COLO668 (cell line): ENCODE results near the gene FTO.

Experiments used
- DNase-seq: peaks from one replicate; lab custom pipeline; 2025; ENCODE audit not compliant: unreplicated experiment; lab: John Stamatoyannopoulos, UW

The FTO gene

DNA sequence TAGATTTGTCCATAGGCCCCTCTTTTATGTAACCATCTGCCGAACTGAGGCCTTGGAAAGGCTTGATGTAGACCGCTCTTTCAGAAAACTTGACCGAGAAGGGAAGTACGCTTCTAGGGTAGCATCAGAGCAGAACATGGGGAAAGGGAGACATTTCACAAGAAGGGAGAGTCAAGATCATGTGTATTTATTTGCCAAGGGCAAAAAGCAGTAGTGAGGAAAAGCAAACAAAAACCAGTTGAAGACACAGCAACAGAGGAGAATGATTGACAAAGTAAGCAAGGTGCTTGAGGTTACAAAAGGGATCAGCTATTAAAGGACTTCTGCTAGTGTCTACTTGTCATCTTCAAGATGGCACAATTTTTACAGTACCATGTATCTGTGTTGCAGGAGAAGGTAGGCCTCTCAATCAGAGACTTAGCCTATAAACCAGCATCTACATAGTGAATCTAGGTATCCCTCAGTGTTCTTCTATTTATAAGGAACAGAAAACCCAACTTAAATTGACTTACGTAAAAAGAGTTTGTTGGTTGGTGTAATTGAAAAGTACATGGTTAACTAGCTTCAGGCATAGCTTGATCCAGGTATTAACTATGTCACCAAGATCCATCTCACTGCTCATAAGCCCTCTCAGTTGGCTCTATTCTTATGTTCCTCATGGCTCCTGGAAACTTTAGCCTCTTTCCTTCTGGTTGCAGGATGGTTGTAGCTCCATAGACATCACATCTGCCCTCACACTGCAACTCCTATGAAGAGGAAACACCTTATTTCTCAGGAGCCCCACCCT, 294.3 kb downstream of the FTO start:
- DNase-seq = no peak

DNA sequence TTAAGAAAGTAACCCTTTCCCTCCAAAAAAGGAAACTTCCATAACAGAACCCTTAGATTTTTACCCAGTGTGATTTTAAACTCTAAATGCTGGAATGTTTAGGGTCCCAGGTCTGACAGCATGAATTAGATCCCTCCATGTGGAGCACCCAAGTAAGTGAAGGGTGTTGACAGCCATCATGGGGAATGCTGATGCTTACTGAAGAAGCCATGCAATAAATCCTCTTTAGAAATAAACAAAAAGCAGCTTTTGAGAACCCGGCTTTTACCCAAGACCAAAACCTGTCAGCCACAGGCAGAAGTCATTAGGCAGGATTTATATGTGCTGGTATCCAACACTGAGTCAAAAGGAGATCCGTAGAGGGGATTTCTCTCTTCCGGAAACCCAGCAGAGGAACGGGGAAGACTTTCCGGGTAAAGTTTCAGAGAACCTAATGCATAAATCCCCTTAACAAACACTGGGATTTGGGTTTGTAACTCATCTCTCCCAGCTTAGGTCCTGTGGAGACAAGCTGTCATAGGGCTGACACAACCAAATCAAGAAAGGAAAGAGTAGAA, 295.1 kb downstream of the FTO start:
- no peak for DNase-seq

DNA sequence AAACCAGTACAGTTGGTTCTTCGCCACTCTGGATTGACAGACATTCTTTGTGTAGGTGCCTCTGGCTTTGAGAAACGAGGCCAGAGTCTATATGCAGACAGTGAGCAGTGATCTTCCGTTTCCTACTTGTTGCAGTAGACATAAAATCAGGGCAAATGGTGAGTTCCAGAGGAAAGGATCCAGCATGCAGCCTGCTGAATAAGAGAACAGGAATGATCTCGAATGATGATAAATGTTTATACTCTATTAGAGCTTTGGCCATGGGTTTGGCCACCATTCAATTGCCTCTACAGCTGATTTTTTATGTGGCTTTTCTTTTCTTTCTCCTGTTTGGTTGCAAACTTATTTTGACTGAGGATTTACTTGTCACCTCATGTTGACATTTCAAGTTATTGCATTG, 295.9 kb downstream of the FTO start:
- no peak for DNase-seq

DNA sequence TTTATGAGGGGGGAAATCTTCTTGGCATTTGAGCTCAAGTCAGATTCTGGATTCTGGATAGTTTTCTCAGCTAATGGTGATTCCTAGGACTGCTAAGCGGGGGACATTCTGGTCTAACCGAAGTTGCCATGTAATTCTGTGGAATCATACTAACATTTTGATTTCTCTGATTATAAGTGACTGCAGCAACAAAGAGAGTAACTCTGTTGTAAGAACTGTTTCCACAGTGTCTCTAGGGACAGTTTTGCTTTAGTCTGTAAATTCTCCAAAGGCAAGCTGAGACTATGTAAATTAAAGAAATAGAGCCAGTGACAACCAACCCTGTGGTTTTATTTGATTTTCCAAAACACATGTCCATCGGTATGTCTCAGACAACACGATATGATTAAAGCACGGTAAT, 296.4 kb downstream of the FTO start:
- DNase-seq = no peak

DNA sequence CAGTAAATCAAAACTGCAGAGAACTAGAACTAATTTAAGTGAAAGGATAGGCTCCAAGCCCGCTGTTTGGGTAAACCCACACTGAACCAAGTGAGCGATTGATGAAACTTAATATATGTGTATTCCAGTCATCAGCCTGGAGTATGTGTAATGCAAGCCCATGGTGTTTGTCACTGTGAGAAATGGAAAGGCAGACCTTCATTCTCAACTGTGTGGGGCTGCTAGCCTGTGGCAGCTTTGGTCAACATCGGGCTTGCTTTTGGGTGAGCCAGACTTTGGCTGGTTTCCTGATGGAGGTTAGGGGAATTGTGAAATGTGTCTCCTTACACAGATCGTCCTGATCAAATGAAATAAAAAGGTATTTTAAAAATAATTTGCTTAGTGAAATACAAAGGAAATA, 302.7 kb downstream of the FTO start:
- DNase-seq = no peak

DNA sequence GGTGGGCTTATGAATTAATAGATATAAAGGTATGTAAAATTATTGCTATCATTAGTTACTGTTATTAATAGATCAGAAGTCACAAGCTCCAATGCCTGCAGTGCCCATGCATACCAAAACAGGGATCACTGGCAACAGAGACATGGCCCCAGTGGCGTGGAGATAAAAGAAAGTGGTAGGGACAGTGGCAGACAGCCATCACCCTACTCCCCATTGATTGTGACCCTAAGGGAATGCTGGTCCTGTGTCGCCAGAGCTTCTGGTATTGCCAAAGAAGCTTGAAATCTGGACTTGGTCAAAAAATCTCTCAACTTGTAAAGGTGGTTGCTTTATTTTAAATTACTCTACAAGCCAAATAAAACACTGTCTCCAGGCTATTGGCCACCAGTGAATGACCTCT, 303.5 kb downstream of the FTO start:
- DNase-seq = no peak

DNA sequence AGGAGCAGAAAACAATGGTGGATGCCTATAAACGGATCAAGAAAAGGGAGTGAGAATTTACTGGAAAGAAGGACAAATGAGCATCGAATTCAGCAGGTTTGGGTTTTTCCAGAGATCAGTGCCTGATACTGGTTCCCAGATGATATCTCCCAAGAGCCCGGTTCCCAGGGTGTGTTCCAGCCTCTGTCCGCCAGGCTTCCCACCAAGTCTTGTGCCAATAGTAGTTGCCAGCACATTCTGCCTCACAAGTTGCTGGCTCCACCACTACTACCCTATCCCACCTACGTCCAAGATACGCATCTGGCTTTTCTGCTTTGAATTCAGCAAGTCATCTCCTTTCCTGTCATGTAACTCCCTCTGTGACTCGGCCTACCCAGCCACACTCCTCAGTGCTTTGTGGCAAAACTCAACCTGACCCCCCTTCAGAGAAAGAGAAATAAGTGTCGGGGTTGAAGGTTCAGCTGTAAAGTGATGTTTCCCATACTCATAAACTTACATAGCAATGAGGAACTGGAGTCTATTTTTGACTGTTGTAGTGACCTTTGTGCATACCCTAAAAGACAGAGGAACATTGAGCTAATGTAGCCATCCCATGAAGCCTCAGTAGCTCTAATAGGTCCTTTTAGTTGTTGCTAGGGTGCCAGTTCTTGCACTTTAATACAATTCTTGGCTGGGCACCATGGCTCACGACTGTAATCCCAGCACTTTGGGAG, 305.7 kb downstream of the FTO start:
- DNase-seq = no peak

DNA sequence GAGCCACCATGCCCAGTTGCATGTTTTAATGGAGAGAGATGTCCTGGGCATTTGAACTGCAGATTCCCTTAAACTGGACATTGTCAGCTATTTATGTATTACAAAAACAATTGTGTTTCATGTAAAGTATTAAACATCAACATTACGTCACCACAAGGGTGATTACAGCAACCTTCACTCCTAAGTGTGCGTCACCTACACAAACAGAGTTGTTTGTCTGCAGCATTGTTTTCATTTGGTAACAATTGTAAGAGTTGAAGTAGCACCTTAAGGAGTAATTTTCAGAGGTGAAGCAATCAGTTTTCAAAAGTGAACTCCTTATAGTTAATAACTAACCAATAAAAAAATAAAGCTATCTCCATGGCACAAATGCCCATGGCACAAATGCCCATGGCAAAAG, 311.2 kb downstream of the FTO start:
- no peak for DNase-seq

DNA sequence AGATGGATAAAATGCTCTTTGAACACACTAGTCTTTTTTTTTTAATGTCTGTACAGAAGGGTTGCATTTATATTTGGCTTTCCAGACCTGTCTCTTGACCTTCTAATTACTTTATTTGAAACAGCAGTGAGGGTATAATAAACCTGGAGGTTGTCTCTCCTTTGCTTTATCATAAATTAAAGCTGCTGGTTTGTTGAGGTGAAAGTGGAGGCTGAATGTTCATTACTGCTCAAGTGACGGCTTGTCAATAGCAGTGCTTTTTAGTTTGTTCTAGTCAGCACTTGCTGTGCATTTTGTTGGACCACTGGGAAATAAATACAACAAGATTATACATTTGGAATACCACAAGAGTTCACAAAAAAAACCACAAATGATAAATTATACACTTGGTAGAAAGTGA, 318.4 kb downstream of the FTO start:
- no peak for DNase-seq

DNA sequence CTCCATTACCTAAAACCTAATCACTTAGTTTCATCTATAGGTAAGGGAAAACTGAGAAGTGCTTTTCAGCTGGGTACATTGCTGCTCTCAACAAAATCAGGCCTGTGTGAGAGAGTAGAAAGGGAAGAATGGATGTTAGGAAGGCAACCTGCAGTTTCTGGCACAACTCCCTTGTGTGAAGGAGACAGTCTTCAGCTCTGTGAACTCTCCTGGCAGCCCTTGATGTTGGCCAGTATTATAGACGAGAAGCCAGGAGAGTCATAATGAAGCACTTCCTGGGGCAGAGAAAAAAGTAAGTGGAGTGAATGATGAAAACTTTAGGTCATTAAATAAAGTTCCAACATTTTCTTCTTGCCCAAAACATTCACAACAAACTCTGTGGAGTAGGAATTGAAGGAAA, 322.5 kb downstream of the FTO start:
- no peak for DNase-seq

DNA sequence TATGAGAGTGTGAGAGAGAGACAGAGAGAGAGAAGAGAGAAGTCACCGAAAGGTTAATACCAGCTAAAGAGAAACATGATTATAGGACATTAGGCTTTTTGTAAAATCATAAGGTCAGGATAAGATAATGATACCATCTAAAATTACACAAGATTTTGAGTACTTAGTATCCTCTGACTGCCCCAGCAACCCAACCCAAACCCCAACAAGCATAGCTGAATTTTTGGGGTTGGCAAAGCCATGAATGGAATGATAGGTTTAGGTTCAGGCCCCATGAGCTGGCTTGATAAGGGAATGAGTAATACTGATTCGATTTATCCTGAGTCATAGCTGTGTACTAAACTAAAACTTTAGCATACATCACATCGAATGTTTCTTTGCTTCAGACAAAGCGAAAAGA, 323.1 kb downstream of the FTO start:
- DNase-seq = no peak

DNA sequence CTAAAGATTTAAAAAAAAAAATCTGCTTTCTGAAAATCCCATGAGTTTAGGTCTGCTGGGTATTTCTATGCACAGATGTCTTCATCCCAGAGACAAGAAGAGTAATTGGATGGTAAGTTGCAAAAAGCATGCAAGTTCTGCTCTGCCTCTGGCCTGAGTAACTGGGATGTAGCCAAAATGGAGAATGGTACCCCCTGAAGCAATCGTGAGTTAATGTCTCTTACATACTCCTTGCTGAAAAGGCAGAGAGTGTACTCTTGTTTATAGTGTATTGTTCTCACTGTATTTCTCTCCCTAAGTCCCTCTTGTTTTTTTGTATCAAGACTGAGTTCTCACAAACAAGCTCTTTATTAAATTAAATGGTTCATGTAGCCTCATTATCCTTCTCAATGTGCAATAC, 323.6 kb downstream of the FTO start:
- DNase-seq = no peak

DNA sequence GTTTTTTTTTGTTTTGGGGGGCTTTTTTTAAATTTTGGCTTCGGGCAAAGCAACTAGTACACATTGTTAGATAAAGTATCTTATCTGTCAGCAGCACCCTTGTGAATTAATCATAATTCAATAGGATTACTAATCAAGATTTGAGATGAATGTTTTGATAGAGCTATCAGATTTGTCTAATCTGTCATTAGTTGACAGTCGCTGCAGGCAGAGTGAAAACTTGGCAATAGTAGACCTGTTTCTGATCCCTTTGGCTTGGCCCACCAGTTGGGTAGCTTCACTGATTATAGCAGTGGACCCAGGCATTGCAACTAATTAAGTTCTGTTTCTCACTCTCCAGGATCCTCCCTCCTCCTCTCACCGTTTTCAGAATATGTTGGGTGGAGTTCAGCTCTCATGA, 324.0 kb downstream of the FTO start:
- DNase-seq = no peak

DNA sequence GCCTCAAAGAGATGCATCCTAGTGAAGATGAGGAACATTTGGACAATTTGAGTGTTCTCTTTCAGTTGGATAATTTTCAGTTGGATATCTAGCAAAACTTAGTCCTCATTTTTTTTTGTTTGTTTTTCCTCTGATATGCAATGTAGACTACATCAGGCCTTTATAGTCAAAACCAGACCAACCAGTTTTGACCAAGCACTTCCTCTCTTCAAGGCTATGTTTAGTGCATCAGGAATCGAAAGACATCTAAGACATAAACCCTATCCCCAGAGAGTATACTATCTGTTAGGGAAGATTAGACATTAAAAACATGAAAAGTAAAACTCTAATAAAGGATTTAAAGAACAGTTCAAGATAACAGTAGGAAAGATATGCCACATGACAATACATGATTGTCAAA, 326.5 kb downstream of the FTO start:
- no peak for DNase-seq

DNA sequence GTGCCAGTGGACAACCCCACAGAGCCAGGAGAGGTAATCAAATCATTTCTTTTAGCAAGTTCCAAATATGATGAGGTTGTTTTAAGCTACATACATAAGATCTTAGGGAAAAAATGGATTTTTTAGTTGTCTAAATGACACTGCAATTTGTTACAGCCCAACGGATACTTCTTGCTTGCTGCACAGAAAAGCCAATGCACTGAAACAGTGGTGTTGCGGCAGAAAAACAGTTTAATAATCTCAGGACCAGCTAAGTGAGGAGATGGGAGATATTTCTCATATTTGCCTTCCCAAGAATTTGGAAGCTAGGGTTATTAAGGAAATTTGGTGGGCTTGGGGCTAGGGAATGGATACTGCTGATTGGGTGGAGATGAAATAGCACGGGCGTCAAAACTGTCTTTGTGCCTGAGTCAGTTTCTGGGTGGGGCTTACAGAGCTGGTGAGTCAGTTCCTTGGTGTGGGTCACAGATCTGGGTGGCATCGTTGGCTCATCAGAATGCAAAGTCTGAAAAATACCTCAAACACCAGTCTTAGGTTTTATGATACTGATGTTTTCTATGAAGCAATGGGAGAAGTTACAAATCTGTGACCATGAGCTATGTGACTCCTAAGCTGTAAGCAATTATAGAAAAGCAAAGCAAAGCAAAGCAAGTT, 327.3 kb downstream of the FTO start:
- no peak for DNase-seq

DNA sequence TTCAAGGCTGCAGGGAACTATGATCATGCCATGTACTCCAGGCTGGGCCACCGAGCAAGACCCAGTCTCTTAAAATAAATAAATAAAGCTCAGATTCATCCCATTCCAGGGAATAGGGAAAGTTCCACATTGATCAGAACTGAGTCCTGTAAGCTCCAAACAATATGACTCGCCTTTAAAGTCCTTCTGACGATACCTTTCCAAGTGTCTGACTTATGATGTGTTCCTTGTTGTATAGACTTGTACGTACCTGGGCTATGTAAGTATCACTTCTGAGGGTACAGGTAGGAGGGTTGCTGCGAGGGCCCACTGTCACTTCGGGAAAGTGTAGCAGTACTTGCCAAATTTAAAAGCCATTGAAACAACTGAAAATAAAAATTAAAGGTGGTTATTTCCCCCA, 329.8 kb downstream of the FTO start:
- no peak for DNase-seq

DNA sequence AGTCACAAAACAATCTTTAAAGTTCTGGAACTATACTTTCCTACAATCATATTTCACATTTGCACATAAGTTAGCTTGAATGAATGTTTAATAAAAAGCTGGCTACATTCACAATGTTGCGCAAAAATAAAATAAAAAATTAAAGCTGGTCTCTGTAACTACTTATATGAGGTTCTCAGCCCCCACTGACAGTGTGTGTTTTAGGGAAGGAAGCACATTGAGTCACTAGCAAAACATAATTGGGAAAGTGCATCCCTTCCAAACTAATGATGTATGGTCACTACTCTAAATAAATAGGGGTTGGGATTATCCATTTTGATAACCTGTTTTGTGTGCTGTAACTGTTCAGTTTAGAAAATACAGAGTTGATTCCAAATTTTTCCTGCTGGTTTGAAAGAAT, 330.7 kb downstream of the FTO start:
- no peak for DNase-seq

DNA sequence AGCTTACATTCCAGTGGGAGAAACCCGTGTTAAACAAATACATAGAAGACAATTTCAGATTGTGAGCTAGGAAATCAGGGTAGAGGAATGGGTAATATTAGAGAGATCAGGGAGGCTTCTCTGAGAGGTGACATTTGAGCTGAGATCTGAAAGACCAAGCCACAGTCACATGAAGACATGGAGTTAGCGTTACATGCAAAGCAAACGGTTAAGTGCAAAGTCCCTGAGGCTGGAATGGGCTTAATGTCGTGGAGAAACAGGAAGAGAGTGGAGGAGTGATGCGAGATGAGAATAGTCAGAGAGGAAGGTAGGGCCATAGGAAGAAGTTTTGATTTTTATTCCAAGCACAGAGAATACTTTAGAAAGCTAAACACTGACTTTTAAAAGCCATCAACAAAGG, 336.5 kb downstream of the FTO start:
- no peak for DNase-seq

DNA sequence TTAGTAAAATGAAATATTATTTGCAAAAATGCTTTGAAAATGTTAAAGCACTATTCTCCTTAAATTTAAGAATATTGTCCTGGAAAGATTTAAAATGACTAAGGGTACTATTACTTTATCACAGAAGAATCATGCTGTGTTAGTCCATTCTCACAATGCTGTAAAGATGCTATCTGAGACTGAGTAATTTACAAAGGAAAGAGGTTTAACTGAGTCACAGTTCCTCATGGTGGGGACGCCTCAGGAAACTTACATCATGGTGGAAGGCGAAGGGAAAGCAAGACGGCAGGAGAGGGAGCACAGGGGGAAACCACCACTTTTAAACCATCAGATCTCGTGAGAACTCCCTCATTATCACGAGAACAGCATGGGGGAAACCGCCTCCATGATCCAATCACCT, 337.0 kb downstream of the FTO start:
- no peak for DNase-seq

DNA sequence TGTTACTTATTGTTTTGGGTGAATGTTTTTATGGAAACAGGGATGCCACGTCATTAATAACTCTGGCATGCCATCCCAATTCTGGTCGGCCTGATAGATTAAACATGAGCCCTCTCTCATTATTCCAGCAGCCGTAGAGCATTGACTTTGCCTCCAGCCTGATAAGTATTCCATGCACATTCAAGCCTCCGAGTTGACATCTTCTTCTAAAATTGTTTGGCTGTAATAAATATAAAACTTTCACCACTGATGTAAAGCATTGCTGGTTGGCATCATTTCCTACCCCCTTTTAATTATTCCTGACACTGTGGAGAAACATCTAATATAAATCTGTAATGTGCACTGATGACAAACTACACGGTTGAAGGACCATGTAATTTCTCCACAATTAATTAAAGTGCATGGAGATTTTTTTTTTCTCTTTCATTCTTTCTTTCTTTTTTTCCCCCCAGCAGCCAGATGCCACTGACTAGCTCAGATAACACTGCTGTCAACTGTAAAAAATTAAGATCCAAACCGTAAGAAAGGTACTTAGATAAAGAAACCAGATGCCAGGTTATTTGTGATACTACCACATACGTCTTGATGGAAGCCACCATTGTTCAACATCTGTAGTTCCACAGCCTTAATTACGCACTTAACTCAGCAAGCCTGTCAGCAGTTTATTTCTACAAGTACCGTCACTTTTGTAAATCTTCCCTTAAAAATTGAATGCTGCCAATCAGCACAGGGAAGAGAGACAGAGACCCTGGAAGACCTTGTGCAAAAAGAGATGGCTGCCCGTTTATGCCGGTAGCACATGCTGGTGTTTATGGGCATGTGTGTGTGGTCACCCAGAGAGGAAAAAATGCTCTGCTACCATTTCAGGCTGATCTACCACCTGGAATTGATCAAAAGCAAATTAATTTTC, 344.9 kb downstream of the FTO start:
- no peak for DNase-seq
